Endothelial cell of umbilical vein (primary cell): ENCODE results near the gene ABR.

Experiments
- JUN ChIP-seq: IDR thresholded peaks from 2 replicates; pipeline ENCODE4 v1.6.1; 2011; ENCODE audit warnings: borderline replicate concordance, low read depth; ENCODE audit not compliant: insufficient read length, insufficient read depth
- POLR2A ChIP-seq: IDR thresholded peaks from 2 replicates; pipeline ENCODE4 v1.6.1; 2012; ENCODE audit warnings: low read depth, mild to moderate bottlenecking, control low read depth, low read length
- POLR2AphosphoS5 ChIP-seq: IDR thresholded peaks from 2 replicates; pipeline ENCODE4 v1.6.1; 2012; ENCODE audit warnings: low read depth, mild to moderate bottlenecking, control low read depth, low read length, moderate library complexity; ENCODE audit not compliant: insufficient read depth
- TF ChIP-seq, protein P1 (sequence below), 2 donors: IDR thresholded peaks; 1 replicate in 1 of 2; 2 replicates in 1 of 2; pipeline ENCODE4 v1.5.1; 2011; ENCODE audit warnings: low read length in 2 of 2, mild to moderate bottlenecking in 2 of 2, moderate library complexity in 2 of 2, control low read depth in 1 of 2, inconsistent platforms in 1 of 2, low read depth in 1 of 2; ENCODE audit not compliant: insufficient read depth in 1 of 2; ENCODE audit errors: extremely low read depth in 1 of 2
- TF ChIP-seq, protein P2 (sequence below): IDR thresholded peaks from 2 replicates; pipeline ENCODE4 v1.6.1; 2011; ENCODE audit not compliant: insufficient read depth, insufficient read length

DNA sequence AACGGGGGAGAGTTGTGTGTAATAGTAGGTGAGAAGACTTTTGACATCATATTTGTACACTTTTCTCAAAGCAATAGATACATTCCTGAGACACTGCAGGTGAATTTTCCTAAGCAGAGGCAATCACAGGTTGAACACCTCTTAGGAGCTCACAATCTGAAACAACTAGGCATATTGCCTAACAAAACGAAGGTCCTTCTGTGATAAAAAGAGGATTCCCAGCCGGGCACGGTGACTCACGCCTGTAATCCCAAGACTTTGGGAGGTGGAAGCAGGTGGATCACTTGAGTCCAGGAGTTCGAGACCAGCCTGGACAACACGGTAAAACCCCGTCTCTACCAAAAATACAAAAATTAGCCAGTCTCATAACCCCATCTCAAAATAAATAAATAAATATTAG is 217.6 kb downstream of the ABR start:
- TF ChIP-seq POLR2AphosphoS5 (no peak), POLR2A (no peak), JUN (no peak)
- TF ChIP-seq, protein P1, sequence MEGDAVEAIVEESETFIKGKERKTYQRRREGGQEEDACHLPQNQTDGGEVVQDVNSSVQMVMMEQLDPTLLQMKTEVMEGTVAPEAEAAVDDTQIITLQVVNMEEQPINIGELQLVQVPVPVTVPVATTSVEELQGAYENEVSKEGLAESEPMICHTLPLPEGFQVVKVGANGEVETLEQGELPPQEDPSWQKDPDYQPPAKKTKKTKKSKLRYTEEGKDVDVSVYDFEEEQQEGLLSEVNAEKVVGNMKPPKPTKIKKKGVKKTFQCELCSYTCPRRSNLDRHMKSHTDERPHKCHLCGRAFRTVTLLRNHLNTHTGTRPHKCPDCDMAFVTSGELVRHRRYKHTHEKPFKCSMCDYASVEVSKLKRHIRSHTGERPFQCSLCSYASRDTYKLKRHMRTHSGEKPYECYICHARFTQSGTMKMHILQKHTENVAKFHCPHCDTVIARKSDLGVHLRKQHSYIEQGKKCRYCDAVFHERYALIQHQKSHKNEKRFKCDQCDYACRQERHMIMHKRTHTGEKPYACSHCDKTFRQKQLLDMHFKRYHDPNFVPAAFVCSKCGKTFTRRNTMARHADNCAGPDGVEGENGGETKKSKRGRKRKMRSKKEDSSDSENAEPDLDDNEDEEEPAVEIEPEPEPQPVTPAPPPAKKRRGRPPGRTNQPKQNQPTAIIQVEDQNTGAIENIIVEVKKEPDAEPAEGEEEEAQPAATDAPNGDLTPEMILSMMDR (IDR thresholded peaks at IDR 0.05; ENCODE audit: extremely low read depth in 1 of 2, insufficient read depth in 1 of 2, low read depth in 1 of 2, low read length in 2 of 2), result no peak
- TF ChIP-seq, protein P2, sequence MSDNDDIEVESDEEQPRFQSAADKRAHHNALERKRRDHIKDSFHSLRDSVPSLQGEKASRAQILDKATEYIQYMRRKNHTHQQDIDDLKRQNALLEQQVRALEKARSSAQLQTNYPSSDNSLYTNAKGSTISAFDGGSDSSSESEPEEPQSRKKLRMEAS, result no peak
